Measurements from ENCODE around the gene TEKT5.

GRCh38 chr16:10587622-10588021, 107.1 kb downstream of the TEKT5 start:
- TF ChIP-seq CTCF (IDR thresholded peaks at IDR 0.05; ENCODE audit: insufficient read depth, low read length, poor library complexity, severe bottlenecking) = no peak
- TF ChIP-seq EZH2phosphoT487 (conservative IDR thresholded peaks at IDR 0.05; ENCODE audit: low read length) = no peak

Measured in SU-DHL-6 (cell line).